HepG2 (cell line): ENCODE data around the gene PIGZ. TPM values are rescaled to one million over a fixed set of nuclear protein-coding genes. Genes with fewer than 3 reads are reported as not detected.

Experiments used
- AGO2 ChIP-seq: fragments of 200-400 bp; formaldehyde crosslinking; optimal IDR thresholded peaks from 2 replicates; pipeline ENCODE3; 2017; ENCODE audit warnings: mild to moderate bottlenecking, low read depth, low read length, moderate library complexity
- BCL6 ChIP-seq: IDR thresholded peaks from 2 replicates; pipeline ENCODE4 v1.6.1; 2016; ENCODE audit warnings: missing genetic modification reagents, missing compliant biosample characterization
- CEBPB ChIP-seq: IDR thresholded peaks from 2 replicates; pipeline ENCODE4 v1.6.1; 2011; ENCODE audit warnings: low read depth, low read length, improper control_type of control experiment, borderline replicate concordance
- GATA4 ChIP-seq: sonication (generic); IDR thresholded peaks from 2 replicates; pipeline ENCODE4 v1.6.1; 2016; ENCODE audit warnings: antibody characterized with exemption, low read depth, borderline replicate concordance
- GTF2F1 ChIP-seq: fragments of 150-350 bp; IDR thresholded peaks from 2 replicates; pipeline ENCODE4 v1.6.1; 2014; ENCODE audit warnings: low read length
- HDAC1 ChIP-seq: sonication (generic); formaldehyde crosslinking; IDR thresholded peaks from 2 replicates; pipeline ENCODE4 v1.5.1; 2020; ENCODE audit warnings: mild to moderate bottlenecking, missing genetic modification reagents
- HOXA9 ChIP-seq: sonication (generic); formaldehyde crosslinking; IDR thresholded peaks from 2 replicates; pipeline ENCODE4 v1.8.1; 2022; ENCODE audit warnings: missing genetic modification reagents, mild to moderate bottlenecking, moderate library complexity, borderline replicate concordance
- JUNB ChIP-seq: sonication (generic); formaldehyde crosslinking; IDR thresholded peaks from 2 replicates; pipeline ENCODE4 v1.8.0; 2022; ENCODE audit warnings: missing genetic modification reagents, mild to moderate bottlenecking, borderline replicate concordance
- MTA1 ChIP-seq: sonication (generic); formaldehyde crosslinking; IDR thresholded peaks from 2 replicates; pipeline ENCODE4 v1.4.0; 2020; ENCODE audit warnings: missing genetic modification reagents, mild to moderate bottlenecking, borderline replicate concordance
- MTA3 ChIP-seq: sonication (generic); formaldehyde crosslinking; IDR thresholded peaks from 2 replicates; pipeline ENCODE4 v1.4.0; 2020; ENCODE audit warnings: missing genetic modification reagents
- PAX8 ChIP-seq: sonication (generic); formaldehyde crosslinking; IDR thresholded peaks from 2 replicates; pipeline ENCODE4 v1.8.0; 2022; ENCODE audit warnings: mild to moderate bottlenecking, missing genetic modification reagents, borderline replicate concordance
- POLR2AphosphoS5 ChIP-seq: IDR thresholded peaks from 2 replicates; pipeline ENCODE4 v1.6.1; 2012; ENCODE audit warnings: low read depth, low read length
- RAD21 ChIP-seq: fragments of 450-650 bp; formaldehyde crosslinking; IDR thresholded peaks from 2 replicates; pipeline ENCODE4 v1.5.0; 2020; ENCODE audit warnings: mild to moderate bottlenecking
- REPIN1 ChIP-seq: sonication (generic); formaldehyde crosslinking; IDR thresholded peaks from 2 replicates; pipeline ENCODE4 v1.8.0; 2022; ENCODE audit warnings: missing genetic modification reagents, low read depth, mild to moderate bottlenecking, borderline replicate concordance
- RXRA ChIP-seq: sonication (generic); formaldehyde crosslinking; IDR thresholded peaks from 2 replicates; pipeline ENCODE4 v1.5.1; 2020; ENCODE audit warnings: missing genetic modification reagents
- TBL1XR1 ChIP-seq: fragments of 150-350 bp; IDR thresholded peaks from 2 replicates; pipeline ENCODE4 v1.6.1; 2014; ENCODE audit warnings: borderline replicate concordance, low read length; ENCODE audit not compliant: partially characterized antibody
- TEAD2 ChIP-seq: sonication (generic); formaldehyde crosslinking; IDR thresholded peaks from 2 replicates; pipeline ENCODE4 v1.9.0; 2021; ENCODE audit warnings: missing genetic modification reagents
- TEAD3 ChIP-seq: optimal IDR thresholded peaks from 2 replicates; pipeline ENCODE3; 2016; ENCODE audit warnings: borderline replicate concordance
- ZNF33B ChIP-seq: sonication (generic); formaldehyde crosslinking; IDR thresholded peaks from 2 replicates; pipeline ENCODE4 v1.5.1; 2020; ENCODE audit warnings: mild to moderate bottlenecking, missing genetic modification reagents
- ZNF432 ChIP-seq: sonication (generic); formaldehyde crosslinking; IDR thresholded peaks from 2 replicates; pipeline ENCODE4 v1.5.0; 2020; ENCODE audit warnings: missing genetic modification reagents, mild to moderate bottlenecking, borderline replicate concordance
- ZNF670 ChIP-seq: sonication (generic); formaldehyde crosslinking; IDR thresholded peaks from 2 replicates; pipeline ENCODE4 v1.8.0; 2022; ENCODE audit warnings: mild to moderate bottlenecking, missing genetic modification reagents, borderline replicate concordance
- ZNF747 ChIP-seq: sonication (generic); formaldehyde crosslinking; IDR thresholded peaks from 2 replicates; pipeline ENCODE4 v1.8.1; 2023; ENCODE audit warnings: missing genetic modification reagents, mild to moderate bottlenecking, borderline replicate concordance
- ZSCAN20 ChIP-seq: sonication (generic); formaldehyde crosslinking; IDR thresholded peaks from 2 replicates; pipeline ENCODE4 v1.4.0; 2020; ENCODE audit warnings: missing genetic modification reagents, mild to moderate bottlenecking, borderline replicate concordance
- polyA plus RNA-seq, 8 experiments: library from polyadenylated mRNA; depleted of rRNA in 3 of 8; stranded (reverse) in 7 of 8; unstranded in 1 of 8; fragments of >200 nt; fragmentation: Illumina TruSeq in 4 of 8; extraction: Trizol in 4 of 8; gene quantifications; 2 replicates each; pipeline versions ENCODE4 v1.2.1 to v1.2.3, GENCODE V29; 2011 to 2016; ENCODE audit warnings: low read depth in 4 of 8, missing spikeins in 1 of 8, mixed read lengths in 1 of 8; ENCODE audit not compliant: insufficient read depth in 1 of 8
- total RNA-seq, 5 experiments: library from RNA; depleted of rRNA; stranded (reverse); fragments of >200 nt; fragmentation: Illumina TruSeq; extraction: Trizol; gene quantifications; 2 replicates each; pipeline ENCODE4 v1.2.3, GENCODE V29; 2016; ENCODE audit warnings: low read depth in 1 of 5
- TF ChIP-seq, protein P1 (sequence below): sonication (generic); formaldehyde crosslinking; IDR thresholded peaks from 2 replicates; pipeline ENCODE4 v1.8.1; 2023; ENCODE audit warnings: mild to moderate bottlenecking, inconsistent platforms, moderate library complexity, missing genetic modification reagents, borderline replicate concordance
- TF ChIP-seq, protein P2 (sequence below): sonication (generic); formaldehyde crosslinking; IDR thresholded peaks from 2 replicates; pipeline ENCODE4 v1.4.0; 2020; ENCODE audit warnings: mild to moderate bottlenecking, missing genetic modification reagents, borderline replicate concordance

The PIGZ gene
- total and polyA plus RNA-seq, 2 of the 13 experiments (the other 11 are each of a cell fraction or from before 2014, with no cell fraction given): 4.7 to 60.5 TPM

DNA sequence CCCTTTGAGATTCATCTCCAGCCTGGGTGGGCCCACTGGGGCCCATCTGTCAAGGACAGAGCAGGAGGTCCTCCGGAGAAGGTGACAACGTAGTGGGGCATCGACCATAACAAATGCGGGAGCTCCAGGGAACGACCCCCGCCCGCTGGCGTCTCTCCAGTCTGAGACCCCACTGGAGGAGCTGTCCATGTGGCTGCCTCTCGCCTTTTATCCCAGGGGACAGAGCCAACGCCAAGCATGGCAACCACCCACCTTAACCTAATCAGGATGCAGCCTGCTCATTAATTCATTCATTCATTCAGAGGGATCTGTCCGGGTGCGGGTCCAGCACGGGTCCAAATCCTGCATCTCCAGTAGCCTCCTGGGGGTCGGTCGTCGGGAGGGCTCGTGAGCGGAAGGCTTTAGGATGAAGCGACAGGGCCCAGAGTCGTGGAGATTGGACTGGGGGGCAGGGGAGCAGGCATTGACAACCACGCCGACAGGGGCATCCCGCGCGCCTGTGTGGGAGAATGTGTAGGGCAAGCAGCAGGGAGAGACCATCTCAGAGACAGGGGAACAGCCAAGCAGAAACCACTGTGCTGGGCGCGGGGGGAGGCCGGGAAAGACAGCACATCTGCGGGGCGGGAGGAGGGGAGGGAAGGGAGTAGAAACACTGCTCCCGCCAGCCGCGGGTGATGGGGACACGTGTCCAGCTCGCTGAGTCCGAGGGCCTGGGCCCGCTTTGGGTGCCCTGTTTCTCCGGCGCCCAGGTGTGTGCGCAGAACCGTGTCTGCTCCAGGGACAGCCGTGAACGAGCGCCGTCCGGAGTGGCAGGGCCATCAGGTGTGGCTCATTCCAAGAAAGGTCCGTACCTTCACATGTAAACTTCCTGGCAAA lies 1.9 kb downstream of the PIGZ start (continued):
- TF ChIP-seq, protein P1, sequence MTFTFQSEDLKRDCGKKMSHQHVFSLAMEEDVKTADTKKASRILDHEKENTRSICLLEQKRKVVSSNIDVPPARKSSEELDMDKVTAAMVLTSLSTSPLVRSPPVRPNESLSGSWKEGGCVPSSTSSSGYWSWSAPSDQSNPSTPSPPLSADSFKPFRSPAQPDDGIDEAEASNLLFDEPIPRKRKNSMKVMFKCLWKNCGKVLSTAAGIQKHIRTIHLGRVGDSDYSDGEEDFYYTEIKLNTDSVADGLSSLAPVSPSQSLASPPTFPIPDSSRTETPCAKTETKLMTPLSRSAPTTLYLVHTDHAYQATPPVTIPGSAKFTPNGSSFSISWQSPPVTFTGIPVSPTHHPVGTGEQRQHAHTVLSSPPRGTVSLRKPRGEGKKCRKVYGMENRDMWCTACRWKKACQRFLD: 0 out of 2 replicates have a peak, but pooled peaks have one; percentile 33
- peak; percentile 94 for TF ChIP-seq AGO2
- TF ChIP-seq HDAC1 (CRISPR knock-in tag): no peak
- TF ChIP-seq GATA4: no peak
- no peak for TF ChIP-seq ZSCAN20 (CRISPR knock-in tag)
- TF ChIP-seq, protein P2, sequence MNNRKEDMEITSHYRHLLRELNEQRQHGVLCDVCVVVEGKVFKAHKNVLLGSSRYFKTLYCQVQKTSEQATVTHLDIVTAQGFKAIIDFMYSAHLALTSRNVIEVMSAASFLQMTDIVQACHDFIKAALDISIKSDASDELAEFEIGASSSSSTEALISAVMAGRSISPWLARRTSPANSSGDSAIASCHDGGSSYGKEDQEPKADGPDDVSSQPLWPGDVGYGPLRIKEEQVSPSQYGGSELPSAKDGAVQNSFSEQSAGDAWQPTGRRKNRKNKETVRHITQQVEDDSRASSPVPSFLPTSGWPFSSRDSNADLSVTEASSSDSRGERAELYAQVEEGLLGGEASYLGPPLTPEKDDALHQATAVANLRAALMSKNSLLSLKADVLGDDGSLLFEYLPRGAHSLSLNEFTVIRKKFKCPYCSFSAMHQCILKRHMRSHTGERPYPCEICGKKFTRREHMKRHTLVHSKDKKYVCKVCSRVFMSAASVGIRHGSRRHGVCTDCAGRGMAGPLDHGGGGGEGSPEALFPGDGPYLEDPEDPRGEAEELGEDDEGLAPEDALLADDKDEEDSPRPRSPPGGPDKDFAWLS (CRISPR knock-in tag): no peak
- no peak for TF ChIP-seq TBL1XR1
- TF ChIP-seq MTA1: 0 out of 2 replicates have a peak, but pooled peaks have one; percentile 6
- 0 out of 2 replicates have a peak, but pooled peaks have one; percentile 25 for TF ChIP-seq ZNF670 (CRISPR knock-in tag)
- no peak for TF ChIP-seq ZNF33B (CRISPR knock-in tag)
- TF ChIP-seq POLR2AphosphoS5: peak; percentile 49
- TF ChIP-seq ZNF747: no peak
- TF ChIP-seq BCL6 (CRISPR knock-in tag): no peak
- no peak for TF ChIP-seq GTF2F1
- no peak for TF ChIP-seq TEAD3 (CRISPR knock-in tag)
- no peak for TF ChIP-seq PAX8
- TF ChIP-seq ZNF432 (CRISPR knock-in tag): no peak
- TF ChIP-seq TEAD2 (CRISPR knock-in tag): no peak
- no peak for TF ChIP-seq CEBPB
- no peak for TF ChIP-seq REPIN1
- no peak for TF ChIP-seq RXRA (CRISPR knock-in tag)
- no peak for TF ChIP-seq JUNB
- no peak for TF ChIP-seq MTA3 (CRISPR knock-in tag)
- TF ChIP-seq RAD21: no peak
- TF ChIP-seq HOXA9 (CRISPR knock-in tag): no peak
